ENCODE results near the gene KANK3.

GRCh38 chr19:8334458-8335342 lies 8.4 kb downstream of the KANK3 start:
- TF ChIP-seq, protein P1, sequence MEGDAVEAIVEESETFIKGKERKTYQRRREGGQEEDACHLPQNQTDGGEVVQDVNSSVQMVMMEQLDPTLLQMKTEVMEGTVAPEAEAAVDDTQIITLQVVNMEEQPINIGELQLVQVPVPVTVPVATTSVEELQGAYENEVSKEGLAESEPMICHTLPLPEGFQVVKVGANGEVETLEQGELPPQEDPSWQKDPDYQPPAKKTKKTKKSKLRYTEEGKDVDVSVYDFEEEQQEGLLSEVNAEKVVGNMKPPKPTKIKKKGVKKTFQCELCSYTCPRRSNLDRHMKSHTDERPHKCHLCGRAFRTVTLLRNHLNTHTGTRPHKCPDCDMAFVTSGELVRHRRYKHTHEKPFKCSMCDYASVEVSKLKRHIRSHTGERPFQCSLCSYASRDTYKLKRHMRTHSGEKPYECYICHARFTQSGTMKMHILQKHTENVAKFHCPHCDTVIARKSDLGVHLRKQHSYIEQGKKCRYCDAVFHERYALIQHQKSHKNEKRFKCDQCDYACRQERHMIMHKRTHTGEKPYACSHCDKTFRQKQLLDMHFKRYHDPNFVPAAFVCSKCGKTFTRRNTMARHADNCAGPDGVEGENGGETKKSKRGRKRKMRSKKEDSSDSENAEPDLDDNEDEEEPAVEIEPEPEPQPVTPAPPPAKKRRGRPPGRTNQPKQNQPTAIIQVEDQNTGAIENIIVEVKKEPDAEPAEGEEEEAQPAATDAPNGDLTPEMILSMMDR (conservative IDR thresholded peaks at IDR 0.05 in 1 of 2, IDR thresholded peaks at IDR 0.05 in 1 of 2; ENCODE audit: low read depth in 1 of 2, low read length in 2 of 2) = no peak
- TF ChIP-seq EZH2 (IDR thresholded peaks at IDR 0.05; ENCODE audit: low read length, missing control alignments) = no peak

Data from fibroblast of lung (primary cell).